ENCODE measurements around the gene ETS2.
A peak's percentile ranks its signal among the peaks of the same experiment; 100 is the strongest.

ETS2 gene

GRCh38 chr21:38830671-38831525 is 25.2 kb downstream of the ETS2 start:
- Histone ChIP-seq H3K36me3 (replicated peaks; ENCODE audit: insufficient read depth, low read length) (no peaks in the 10 kb centered on the region), H3K4me1 (ENCODE audit: low read length) (no peaks in the 10 kb centered on the region), H3K9me2 (replicated peaks; ENCODE audit: insufficient read depth, low read length) (no peaks in the 10 kb centered on the region), H3K9me3 (replicated peaks; ENCODE audit: insufficient read depth, low read length) (no peaks in the 10 kb centered on the region), H3K27me3 (replicated peaks; ENCODE audit: insufficient read depth, low read length) (no peaks in the 10 kb centered on the region), H3K9ac (ENCODE audit: low read length) (no peak overlapping the region), H3K4me2 (ENCODE audit: low read depth, low read length) (no peak overlapping the region), H3K79me2 (ENCODE audit: low read length) (no peaks in the 10 kb centered on the region), H3F3A (ENCODE audit: insufficient read depth, low read length) (no peaks in the 10 kb centered on the region), H2AFZ (ENCODE audit: low read length) (no peak overlapping the region), H3K27ac (ENCODE audit: low read length) (no peak overlapping the region), H4K20me1 (ENCODE audit: insufficient read depth, low read length) (no peaks in the 10 kb centered on the region), H3K4me3 (ENCODE audit: low read length) (no peak overlapping the region)
- TF ChIP-seq CTCF (IDR thresholded peaks at IDR 0.05; ENCODE audit: low read length) (no peak), EZH2phosphoT487 (IDR thresholded peaks at IDR 0.05; ENCODE audit: low read length) (no peak), EZH2 (optimal IDR thresholded peaks at IDR 0.05; ENCODE audit: low read depth, low read length) (no peak)
- DNase-seq, result no peak

- TF ChIP-seq EZH2phosphoT487 (IDR thresholded peaks at IDR 0.05; ENCODE audit: low read length) (no peak), CTCF (IDR thresholded peaks at IDR 0.05; ENCODE audit: low read length) (no peak), EZH2 (optimal IDR thresholded peaks at IDR 0.05; ENCODE audit: low read depth, low read length) (no peak)
- Histone ChIP-seq H3K79me2 (ENCODE audit: low read length) (no peaks in the 10 kb centered on the region), H3K4me3 (ENCODE audit: low read length) (no peak overlapping the region), H3K4me1 (ENCODE audit: low read length) (no peaks in the 10 kb centered on the region), H3K27me3 (replicated peaks; ENCODE audit: insufficient read depth, low read length) (no peaks in the 10 kb centered on the region), H3K36me3 (replicated peaks; ENCODE audit: insufficient read depth, low read length) (no peaks in the 10 kb centered on the region), H4K20me1 (ENCODE audit: insufficient read depth, low read length) (no peaks in the 10 kb centered on the region), H3F3A (ENCODE audit: insufficient read depth, low read length) (no peaks in the 10 kb centered on the region), H2AFZ (ENCODE audit: low read length) (no peak overlapping the region), H3K27ac (ENCODE audit: low read length) (no peak overlapping the region), H3K9ac (ENCODE audit: low read length) (no peak overlapping the region), H3K9me2 (replicated peaks; ENCODE audit: insufficient read depth, low read length) (no peaks in the 10 kb centered on the region), H3K4me2 (ENCODE audit: low read depth, low read length) (no peak overlapping the region), H3K9me3 (replicated peaks; ENCODE audit: insufficient read depth, low read length) (no peaks in the 10 kb centered on the region)
- DNase-seq, result peak; percentile 14
These were observed 26.1 kb downstream of the ETS2 start for GRCh38 chr21:38831526-38832467.

- H3K4me1 ChIP-seq (ENCODE audit: low read length), result no peaks in the 10 kb centered on the region
- H3K79me2 ChIP-seq (ENCODE audit: low read length), result no peaks in the 10 kb centered on the region
- H3K27me3 ChIP-seq (replicated peaks; ENCODE audit: insufficient read depth, low read length), result no peaks in the 10 kb centered on the region
- DNase-seq, result no peak
- no peaks in the 10 kb centered on the region for H3K9me3 ChIP-seq (replicated peaks; ENCODE audit: insufficient read depth, low read length)
- H3K9ac ChIP-seq (ENCODE audit: low read length), result no peak overlapping the region
- no peak overlapping the region for H3K4me2 ChIP-seq (ENCODE audit: low read depth, low read length)
- H3K4me3 ChIP-seq (ENCODE audit: low read length), result no peak overlapping the region
- no peaks in the 10 kb centered on the region for H3K36me3 ChIP-seq (replicated peaks; ENCODE audit: insufficient read depth, low read length)
- no peaks in the 10 kb centered on the region for H3K9me2 ChIP-seq (replicated peaks; ENCODE audit: insufficient read depth, low read length)
- no peaks in the 10 kb centered on the region for H4K20me1 ChIP-seq (ENCODE audit: insufficient read depth, low read length)
- TF ChIP-seq EZH2phosphoT487 (IDR thresholded peaks at IDR 0.05; ENCODE audit: low read length) (no peak), CTCF (IDR thresholded peaks at IDR 0.05; ENCODE audit: low read length) (no peak), EZH2 (optimal IDR thresholded peaks at IDR 0.05; ENCODE audit: low read depth, low read length) (no peak)
- no peaks in the 10 kb centered on the region for H3F3A ChIP-seq (ENCODE audit: insufficient read depth, low read length)
- no peak overlapping the region for H2AFZ ChIP-seq (ENCODE audit: low read length)
- H3K27ac ChIP-seq (ENCODE audit: low read length), result no peak overlapping the region
These were observed 26.9 kb downstream of the ETS2 start for GRCh38 chr21:38832664-38833063.
